Astrocyte (in vitro differentiated cells and primary cell): ENCODE data around the gene EVA1C.

Experiments used
- CTCF ChIP-seq: IDR thresholded peaks from 2 replicates; pipeline ENCODE4 v1.5.1; 2011; ENCODE audit warnings: low read depth, mild to moderate bottlenecking, inconsistent platforms, low read length, moderate library complexity; ENCODE audit not compliant: insufficient read depth
- EZH2 ChIP-seq: IDR thresholded peaks from 2 replicates; pipeline ENCODE4 v1.6.1; 2012; ENCODE audit warnings: mild to moderate bottlenecking, low read length, inconsistent platforms; ENCODE audit not compliant: insufficient read depth

GRCh38 chr21:32481875-32482408, 69.4 kb downstream of the EVA1C start:
- TF ChIP-seq CTCF (no peak), EZH2 (no peak)
